ENCODE results near the gene INPP5A.

DNA sequence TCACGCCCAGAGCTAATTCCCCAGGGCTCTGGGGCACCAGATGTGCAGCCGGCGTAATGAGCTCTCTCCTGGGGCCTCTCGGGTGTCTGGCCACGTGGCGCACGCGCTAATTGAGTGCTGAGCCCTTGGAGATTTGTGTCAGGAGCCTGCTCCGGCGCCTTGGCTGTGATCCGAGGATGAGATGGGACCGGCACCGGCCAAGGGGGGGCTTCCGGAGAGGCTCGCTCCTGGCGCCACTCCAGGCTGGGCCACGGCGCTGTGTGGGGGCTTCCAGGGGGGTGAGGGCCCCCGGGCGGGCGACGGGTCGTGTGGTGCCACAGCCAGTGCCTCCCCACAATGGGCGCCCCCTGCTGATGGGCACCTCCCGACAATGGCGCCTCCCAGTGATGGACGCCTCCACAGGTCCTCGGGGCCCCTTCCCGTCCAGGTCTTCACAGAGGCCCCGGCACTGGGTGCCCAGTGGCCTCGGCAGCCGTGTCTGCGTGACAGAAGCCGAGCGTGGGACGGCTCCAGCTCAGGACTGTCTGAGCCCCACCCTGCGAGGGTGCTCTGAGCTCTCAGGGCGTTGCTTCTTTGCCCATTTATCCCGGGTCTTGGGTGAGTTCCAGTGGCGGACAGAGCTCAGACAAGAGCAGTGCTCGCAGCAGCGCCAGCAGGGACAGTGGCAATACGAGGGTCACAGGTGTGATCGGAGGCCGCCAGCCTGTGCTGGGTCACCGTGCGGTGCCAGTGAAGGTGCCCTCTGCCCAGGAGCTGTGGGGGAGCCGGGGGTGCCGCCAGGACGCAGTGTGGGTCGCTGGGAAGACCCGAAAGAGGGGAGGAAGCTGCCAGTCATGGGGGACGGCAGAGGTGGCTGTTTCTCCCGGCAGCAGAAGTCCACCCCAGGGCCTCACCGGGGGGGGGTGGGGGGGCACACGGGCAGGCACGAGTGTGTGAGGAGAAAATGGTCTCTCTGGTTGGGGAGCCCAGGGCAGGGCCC is 256.6 kb downstream of the INPP5A start:
- TF ChIP-seq, protein P1, sequence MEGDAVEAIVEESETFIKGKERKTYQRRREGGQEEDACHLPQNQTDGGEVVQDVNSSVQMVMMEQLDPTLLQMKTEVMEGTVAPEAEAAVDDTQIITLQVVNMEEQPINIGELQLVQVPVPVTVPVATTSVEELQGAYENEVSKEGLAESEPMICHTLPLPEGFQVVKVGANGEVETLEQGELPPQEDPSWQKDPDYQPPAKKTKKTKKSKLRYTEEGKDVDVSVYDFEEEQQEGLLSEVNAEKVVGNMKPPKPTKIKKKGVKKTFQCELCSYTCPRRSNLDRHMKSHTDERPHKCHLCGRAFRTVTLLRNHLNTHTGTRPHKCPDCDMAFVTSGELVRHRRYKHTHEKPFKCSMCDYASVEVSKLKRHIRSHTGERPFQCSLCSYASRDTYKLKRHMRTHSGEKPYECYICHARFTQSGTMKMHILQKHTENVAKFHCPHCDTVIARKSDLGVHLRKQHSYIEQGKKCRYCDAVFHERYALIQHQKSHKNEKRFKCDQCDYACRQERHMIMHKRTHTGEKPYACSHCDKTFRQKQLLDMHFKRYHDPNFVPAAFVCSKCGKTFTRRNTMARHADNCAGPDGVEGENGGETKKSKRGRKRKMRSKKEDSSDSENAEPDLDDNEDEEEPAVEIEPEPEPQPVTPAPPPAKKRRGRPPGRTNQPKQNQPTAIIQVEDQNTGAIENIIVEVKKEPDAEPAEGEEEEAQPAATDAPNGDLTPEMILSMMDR (IDR thresholded peaks at IDR 0.05) = no peak
- no peak for TF ChIP-seq POLR2A (IDR thresholded peaks at IDR 0.05)
